ENCODE data around the gene NCAM1.

DNA sequence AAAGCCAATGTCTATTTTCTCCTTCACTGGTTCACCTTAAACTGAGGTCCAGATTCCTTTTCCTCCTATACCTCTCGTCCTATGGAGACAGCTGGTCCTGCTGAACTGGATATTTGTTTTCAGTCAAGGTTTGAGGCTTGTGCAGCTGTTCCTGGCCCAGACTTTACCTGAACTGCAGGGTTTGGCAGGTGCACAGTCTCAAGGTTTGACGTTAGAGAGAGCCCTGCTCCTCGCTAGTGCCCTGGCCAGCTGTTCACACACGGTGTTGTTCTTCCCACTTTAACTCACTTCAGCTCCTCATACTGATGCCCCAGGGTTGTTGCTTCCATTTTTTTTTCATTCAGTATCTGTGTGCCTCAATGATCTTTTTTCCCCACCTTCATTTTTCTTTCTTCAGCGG, 279.2 kb downstream of the NCAM1 start:
- TF ChIP-seq POLR2A (IDR thresholded peaks at IDR 0.05): no peak
- TF ChIP-seq, protein P1, sequence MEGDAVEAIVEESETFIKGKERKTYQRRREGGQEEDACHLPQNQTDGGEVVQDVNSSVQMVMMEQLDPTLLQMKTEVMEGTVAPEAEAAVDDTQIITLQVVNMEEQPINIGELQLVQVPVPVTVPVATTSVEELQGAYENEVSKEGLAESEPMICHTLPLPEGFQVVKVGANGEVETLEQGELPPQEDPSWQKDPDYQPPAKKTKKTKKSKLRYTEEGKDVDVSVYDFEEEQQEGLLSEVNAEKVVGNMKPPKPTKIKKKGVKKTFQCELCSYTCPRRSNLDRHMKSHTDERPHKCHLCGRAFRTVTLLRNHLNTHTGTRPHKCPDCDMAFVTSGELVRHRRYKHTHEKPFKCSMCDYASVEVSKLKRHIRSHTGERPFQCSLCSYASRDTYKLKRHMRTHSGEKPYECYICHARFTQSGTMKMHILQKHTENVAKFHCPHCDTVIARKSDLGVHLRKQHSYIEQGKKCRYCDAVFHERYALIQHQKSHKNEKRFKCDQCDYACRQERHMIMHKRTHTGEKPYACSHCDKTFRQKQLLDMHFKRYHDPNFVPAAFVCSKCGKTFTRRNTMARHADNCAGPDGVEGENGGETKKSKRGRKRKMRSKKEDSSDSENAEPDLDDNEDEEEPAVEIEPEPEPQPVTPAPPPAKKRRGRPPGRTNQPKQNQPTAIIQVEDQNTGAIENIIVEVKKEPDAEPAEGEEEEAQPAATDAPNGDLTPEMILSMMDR (IDR thresholded peaks at IDR 0.05): no peak

Data from thyroid gland (tissue), 4 donors.